HEK293T (cell line): ENCODE data around the gene SCG5.

Source experiments
- CTCF ChIA-PET: fragments of 350-600 bp; formaldehyde crosslinking; extraction: SDS; loops from one replicate; lab custom pipeline; 2021; ENCODE audit warnings: antibody characterized with exemption, inconsistent platforms; lab: Yijun Ruan, JAX
- POLR2A ChIA-PET: fragments of 350-600 bp; formaldehyde crosslinking; extraction: SDS; loops from one replicate; lab custom pipeline; 2020; ENCODE audit warnings: antibody characterized with exemption, inconsistent platforms; lab: Yijun Ruan, JAX
- DNase-seq: peaks from one replicate; pipeline ENCODE4 v3.0.0; 2012; ENCODE audit warnings: mixed read lengths; ENCODE audit errors: extremely low spot score
- ARNT ChIP-seq: fragments of 450-650 bp; IDR thresholded peaks from 2 replicates; pipeline ENCODE4 v1.6.1; 2017; ENCODE audit warnings: mild to moderate bottlenecking
- BHLHE40 ChIP-seq: fragments of 450-650 bp; IDR thresholded peaks from 2 replicates; pipeline ENCODE4 v1.6.1; 2016; ENCODE audit warnings: mild to moderate bottlenecking, moderate library complexity, borderline replicate concordance
- CTBP1 ChIP-seq: fragments of 450-650 bp; IDR thresholded peaks from 2 replicates; pipeline ENCODE4 v1.6.1; 2016; ENCODE audit warnings: borderline replicate concordance
- ELF4 ChIP-seq: fragments of 450-650 bp; IDR thresholded peaks from 2 replicates; pipeline ENCODE4 v1.6.1; 2017; ENCODE audit warnings: antibody characterized with exemption
- FOXA1 ChIP-seq: fragments of 450-650 bp; IDR thresholded peaks from 2 replicates; pipeline ENCODE4 v1.6.1; 2016; ENCODE audit warnings: mild to moderate bottlenecking
- FOXK2 ChIP-seq: fragments of 450-650 bp; IDR thresholded peaks from 2 replicates; pipeline ENCODE4 v1.6.1; 2016; ENCODE audit warnings: mild to moderate bottlenecking
- FOXM1 ChIP-seq: fragments of 450-650 bp; IDR thresholded peaks from 2 replicates; pipeline ENCODE4 v1.6.1; 2017; ENCODE audit warnings: mild to moderate bottlenecking, borderline replicate concordance
- HDGF ChIP-seq: fragments of 450-650 bp; IDR thresholded peaks from 2 replicates; pipeline ENCODE4 v1.6.1; 2017; ENCODE audit warnings: antibody characterized with exemption, borderline replicate concordance
- L3MBTL2 ChIP-seq: fragments of 450-650 bp; conservative IDR thresholded peaks from 2 replicates; pipeline ENCODE4 v1.6.1; 2016; ENCODE audit warnings: mild to moderate bottlenecking
- LEF1 ChIP-seq: fragments of 450-650 bp; IDR thresholded peaks from 2 replicates; pipeline ENCODE4 v1.6.1; 2017; ENCODE audit warnings: mild to moderate bottlenecking, borderline replicate concordance
- NFRKB ChIP-seq: fragments of 450-650 bp; IDR thresholded peaks from 2 replicates; pipeline ENCODE4 v1.6.1; 2016; ENCODE audit warnings: mild to moderate bottlenecking, moderate library complexity
- SP1 ChIP-seq: fragments of 450-650 bp; IDR thresholded peaks from 2 replicates; pipeline ENCODE4 v1.6.1; 2017
- SUZ12 ChIP-seq: fragments of 450-650 bp; IDR thresholded peaks from 2 replicates; pipeline ENCODE4 v1.6.1; 2016; ENCODE audit warnings: mild to moderate bottlenecking
- TARDBP ChIP-seq: fragments of 450-650 bp; IDR thresholded peaks from 2 replicates; pipeline ENCODE4 v1.6.1; 2016
- ZNF384 ChIP-seq: fragments of 450-650 bp; IDR thresholded peaks from 2 replicates; pipeline ENCODE4 v1.6.1; 2016
- TF ChIP-seq, protein P1 (sequence below): fragments of 450-650 bp; IDR thresholded peaks from 2 replicates; pipeline ENCODE4 v1.6.1; 2016

Gene SCG5

DNA sequence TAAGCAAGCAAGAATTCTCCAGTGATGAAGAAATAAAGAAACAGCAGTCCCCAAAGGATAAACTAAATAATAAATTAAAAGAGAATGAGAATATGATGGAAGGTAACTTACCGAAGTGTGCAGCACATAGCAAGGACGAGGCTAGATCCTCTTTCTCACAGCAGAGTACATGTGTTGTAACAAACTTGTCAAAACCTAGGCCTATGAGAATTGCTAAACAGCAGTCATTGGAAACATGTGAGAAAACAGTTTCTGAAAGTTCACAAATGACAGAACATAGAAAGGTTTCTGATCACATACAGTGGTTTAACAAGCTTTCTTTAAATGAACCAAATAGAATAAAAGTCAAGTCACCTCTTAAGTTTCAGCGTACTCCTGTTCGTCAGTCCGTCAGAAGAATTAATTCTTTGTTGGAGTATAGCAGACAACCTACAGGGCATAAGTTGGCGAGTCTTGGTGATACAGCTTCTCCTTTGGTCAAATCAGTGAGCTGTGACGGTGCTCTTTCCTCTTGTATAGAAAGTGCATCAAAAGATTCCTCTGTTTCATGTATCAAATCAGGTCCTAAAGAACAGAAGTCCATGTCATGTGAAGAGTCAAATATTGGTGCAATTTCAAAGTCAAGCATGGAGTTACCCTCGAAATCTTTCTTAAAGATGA is 4.5 kb upstream of the SCG5 start:
- POLR2A ChIA-PET: no interaction called here

DNA sequence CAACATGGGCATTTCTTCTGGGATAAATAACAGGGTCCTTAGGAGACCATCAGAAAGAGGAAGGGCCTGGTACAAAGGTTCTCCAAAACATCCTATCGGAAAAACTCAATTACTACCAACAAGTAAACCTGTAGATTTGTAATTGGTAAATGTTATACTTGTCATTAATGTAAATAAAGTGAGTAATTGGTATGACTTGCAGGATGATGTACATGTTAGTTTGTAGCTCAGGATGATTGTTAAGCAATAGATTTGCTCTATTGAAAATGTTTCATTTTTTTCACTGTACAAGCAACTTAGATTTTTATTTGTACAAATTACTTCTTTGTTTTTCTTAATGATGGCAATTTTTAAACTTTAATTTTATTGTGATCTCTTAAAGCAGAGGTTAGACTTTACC is 3.8 kb upstream of the SCG5 start:
- ChIA-PET POLR2A (no interaction called here), CTCF (no interaction called here)
- no peak for DNase-seq
- TF ChIP-seq ZNF384 (no peak), SUZ12 (no peak), NFRKB (no peak), BHLHE40 (no peak), HDGF (no peak), ELF4 (no peak), ARNT (no peak)

More for the DNA sequence above, 4.5 kb upstream of the SCG5 start:
- CTCF ChIA-PET: no interaction called here
- no peak for TF ChIP-seq FOXM1
- no peak for TF ChIP-seq FOXK2
- TF ChIP-seq LEF1: no peak
- DNase-seq: no peak

DNA sequence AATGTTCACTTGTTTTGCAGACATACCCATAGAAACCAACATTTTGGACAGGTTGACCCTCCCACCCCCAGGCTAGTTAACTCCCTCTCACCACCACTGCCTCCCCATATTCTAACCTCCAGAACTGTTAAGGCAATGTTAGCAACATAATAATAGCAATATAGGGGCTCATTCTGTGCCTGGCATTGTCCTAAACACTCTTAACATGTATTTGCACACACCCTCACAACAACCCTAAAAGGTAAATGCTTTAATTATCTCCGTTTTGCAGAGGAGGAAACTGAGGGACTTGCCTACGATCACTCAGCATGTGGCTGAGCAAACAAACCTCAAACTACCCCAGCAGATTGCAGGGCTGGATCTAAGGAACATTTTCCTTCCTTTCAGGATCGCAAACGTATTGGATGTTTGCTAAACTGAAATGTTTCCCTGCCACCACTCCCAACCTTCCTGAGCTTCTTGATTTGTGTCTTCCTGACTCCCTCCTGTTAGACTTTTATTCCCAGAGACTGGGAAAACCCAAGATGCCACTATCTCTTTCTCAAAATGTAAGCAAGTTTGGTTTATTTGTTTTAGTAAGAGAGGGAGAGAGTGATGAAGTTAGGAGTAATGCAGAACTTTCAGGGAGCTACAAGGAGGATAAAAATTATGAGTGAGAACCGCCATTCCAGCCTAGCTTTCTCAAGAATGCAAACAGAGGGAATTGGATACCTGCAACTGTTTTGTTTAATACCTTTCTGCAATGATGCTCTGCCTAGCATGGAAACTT is 1.3 kb downstream of the SCG5 start:
- ChIA-PET POLR2A (no interaction called here), CTCF (no interaction called here)
- DNase-seq: no peak
- TF ChIP-seq ZNF384: no peak
- TF ChIP-seq ARNT: no peak
- TF ChIP-seq FOXM1: no peak
- TF ChIP-seq SUZ12: no peak
- TF ChIP-seq FOXA1: no peak
- no peak for TF ChIP-seq CTBP1
- no peak for TF ChIP-seq TARDBP
- TF ChIP-seq FOXK2: no peak
- TF ChIP-seq L3MBTL2: no peak
- TF ChIP-seq BHLHE40: no peak
- TF ChIP-seq SP1: no peak
- TF ChIP-seq ELF4: no peak
- no peak for TF ChIP-seq HDGF
- TF ChIP-seq NFRKB: no peak
- no peak for TF ChIP-seq LEF1
- TF ChIP-seq, protein P1, sequence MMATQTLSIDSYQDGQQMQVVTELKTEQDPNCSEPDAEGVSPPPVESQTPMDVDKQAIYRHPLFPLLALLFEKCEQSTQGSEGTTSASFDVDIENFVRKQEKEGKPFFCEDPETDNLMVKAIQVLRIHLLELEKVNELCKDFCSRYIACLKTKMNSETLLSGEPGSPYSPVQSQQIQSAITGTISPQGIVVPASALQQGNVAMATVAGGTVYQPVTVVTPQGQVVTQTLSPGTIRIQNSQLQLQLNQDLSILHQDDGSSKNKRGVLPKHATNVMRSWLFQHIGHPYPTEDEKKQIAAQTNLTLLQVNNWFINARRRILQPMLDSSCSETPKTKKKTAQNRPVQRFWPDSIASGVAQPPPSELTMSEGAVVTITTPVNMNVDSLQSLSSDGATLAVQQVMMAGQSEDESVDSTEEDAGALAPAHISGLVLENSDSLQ: no peak

DNA sequence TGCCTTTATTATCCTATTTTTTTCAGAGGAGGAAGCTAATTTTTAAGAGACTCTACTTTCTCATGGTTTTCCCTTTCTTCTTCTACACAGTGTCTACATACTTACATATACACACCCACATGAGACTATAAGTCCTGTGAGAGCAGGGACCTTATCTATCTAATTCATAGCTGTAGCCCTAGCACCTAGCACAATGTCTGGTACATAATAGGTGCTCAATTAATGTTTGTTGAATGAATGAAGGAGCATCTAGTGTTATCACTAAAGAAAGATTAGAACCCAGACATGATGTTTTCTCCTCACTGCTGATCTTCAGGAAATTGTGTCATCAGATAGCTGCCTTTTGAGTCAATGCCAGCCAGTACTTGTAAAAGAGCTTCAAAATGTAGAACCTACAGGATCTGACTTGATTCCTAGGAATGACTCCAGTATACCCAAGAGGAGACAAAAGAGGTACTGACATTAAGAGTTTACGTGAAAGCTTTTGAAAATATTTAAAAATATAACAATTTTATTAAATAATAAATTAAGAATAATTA is 2.5 kb downstream of the SCG5 start:
- DNase-seq: no peak
- ChIA-PET CTCF (no interaction called here), POLR2A (no interaction called here)
- TF ChIP-seq HDGF (no peak), ARNT (no peak), FOXM1 (no peak), FOXK2 (no peak)
- TF ChIP-seq, protein P1: no peak

DNA sequence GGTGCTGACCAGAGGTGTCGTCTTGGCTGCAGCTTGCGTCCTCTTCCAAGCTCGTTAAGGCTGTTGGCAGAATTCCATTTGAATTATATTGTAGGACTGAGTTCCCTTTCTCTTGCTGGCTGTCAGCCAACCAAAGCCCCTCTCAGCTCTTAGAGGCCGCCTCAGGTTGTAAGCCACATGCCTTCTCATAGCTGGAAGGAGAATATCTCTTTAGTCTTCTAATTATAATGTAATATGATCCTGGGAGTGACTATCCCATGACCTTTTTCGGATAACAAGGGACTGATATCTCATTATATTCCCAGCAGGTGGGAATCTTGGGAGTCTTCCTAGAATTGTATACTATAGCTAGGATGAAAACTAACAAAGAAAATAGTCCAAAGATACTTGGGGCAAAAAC is 4.8 kb downstream of the SCG5 start:
- TF ChIP-seq SUZ12: no peak
- no peak for TF ChIP-seq BHLHE40
- TF ChIP-seq ARNT: no peak
- no peak for TF ChIP-seq SP1
- TF ChIP-seq HDGF: no peak
- TF ChIP-seq FOXM1: no peak
- TF ChIP-seq FOXA1: no peak
- no peak for TF ChIP-seq FOXK2
- TF ChIP-seq NFRKB: no peak
- TF ChIP-seq, protein P1: no peak
- no peak for TF ChIP-seq L3MBTL2
- TF ChIP-seq TARDBP: no peak
- TF ChIP-seq CTBP1: no peak
- TF ChIP-seq ZNF384: no peak
- no peak for TF ChIP-seq LEF1
- TF ChIP-seq ELF4: no peak
- ChIA-PET POLR2A (no interaction called here), CTCF (no interaction called here)
- peak; percentile 43 for DNase-seq

DNA sequence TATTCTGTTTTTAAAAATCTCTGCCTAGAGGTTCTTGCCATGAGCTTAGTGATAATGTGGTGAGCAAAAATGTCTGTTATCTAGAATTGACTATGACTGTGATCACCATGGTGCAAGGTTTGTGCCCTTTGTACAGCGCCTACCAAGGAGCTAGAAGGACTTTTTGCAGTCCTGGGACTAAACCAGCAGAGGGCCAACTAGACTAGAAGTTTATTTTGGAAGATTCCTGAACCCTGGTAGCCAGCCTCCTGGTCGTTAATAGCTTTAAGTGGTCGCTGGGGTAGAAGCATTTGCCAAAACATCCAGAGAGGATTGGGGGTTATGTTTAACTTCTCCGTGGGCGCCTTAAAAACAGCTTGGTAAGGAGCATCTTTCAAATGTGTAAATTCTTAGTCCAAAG is 7.8 kb downstream of the SCG5 start:
- DNase-seq: peak; percentile 23
- CTCF ChIA-PET: interaction anchor here (0.7 to 1.0 kb wide), 2 partner anchors 20 to 344 kb away, joined by 3 read pairs; no protein-coding TSS in a partner anchor
- POLR2A ChIA-PET: no interaction called here
- TF ChIP-seq ZNF384 (no peak), ARNT (no peak), FOXM1 (no peak), FOXA1 (no peak), SUZ12 (no peak), BHLHE40 (no peak), FOXK2 (no peak)
